Esophagus squamous epithelium (tissue), 5 donors: Measurements from ENCODE around the gene TMEM108. TPM values are rescaled to one million over a fixed set of nuclear protein-coding genes. Genes with fewer than 3 reads are reported as not detected.

Source experiments
- DNase-seq: peaks from one replicate; lab custom pipeline; 2025; lab: John Stamatoyannopoulos, UW
- H3K27ac ChIP-seq, 4 donors: fragments of 200-600 bp; sonication (generic); one replicate each; pipeline ENCODE4 v1.5.1; 2016 to 2019; ENCODE audit warnings: mild to moderate bottlenecking in 1 of 4
- H3K27me3 ChIP-seq, 4 donors: fragments of 200-600 bp; sonication (generic); 1 replicate in 3 of 4; 2 replicates in 1 of 4; pipeline versions ENCODE4 v1.5.1 to v1.6.0; 2017 to 2021; ENCODE audit warnings: antibody characterized with exemption in 1 of 4
- H3K36me3 ChIP-seq, 3 donors: fragments of 200-600 bp; sonication (generic); one replicate each; pipeline ENCODE4 v1.5.1; 2016 to 2019
- H3K4me1 ChIP-seq, 3 donors: fragments of 200-600 bp; sonication (generic); one replicate each; pipeline ENCODE4 v1.5.1; 2017 to 2019
- H3K4me3 ChIP-seq, 4 donors: fragments of 200-600 bp; sonication (generic); 1 replicate in 3 of 4; 2 replicates in 1 of 4; pipeline ENCODE4 v1.5.1; 2016 to 2019; ENCODE audit warnings: mild to moderate bottlenecking in 2 of 4, moderate library complexity in 1 of 4
- H3K9me3 ChIP-seq, 3 donors: fragments of 200-600 bp; sonication (generic); one replicate each; pipeline ENCODE4 v1.5.1; 2016 to 2019
- POLR2A ChIP-seq, 4 donors: fragments of 450-650 bp; IDR thresholded peaks; one replicate each; pipeline ENCODE4 v1.6.1; 2017; ENCODE audit warnings: antibody characterized with exemption in 4 of 4, mild to moderate bottlenecking in 4 of 4, moderate library complexity in 3 of 4
- WGBS, 2 donors: methylation state at CpG; one replicate each; pipeline ENCODE4 v1.1.5; 2018; 5-methylcytosine and 5-hydroxymethylcytosine counted together
- intact Hi-C: fragments of 100-400 bp; cut with DNase I; formaldehyde crosslinking; loops from one replicate; pipeline ENCODE4 v1.15.0; 2022
- total RNA-seq, 4 donors: library from RNA; depleted of rRNA; stranded (reverse); fragments of >200 nt; gene quantifications; one replicate each; pipeline ENCODE4 v1.1.0, GENCODE V29; 2016
- TF ChIP-seq, protein P1 (sequence below), 6 experiments: fragments of 450-650 bp in 4 of 6; fragments of 200-600 bp in 2 of 6; sonication (generic) in 2 of 6; IDR thresholded peaks; one replicate each; pipeline ENCODE4 v1.5.1; 2016 to 2019; ENCODE audit warnings: antibody characterized with exemption in 6 of 6, mild to moderate bottlenecking in 4 of 6, moderate library complexity in 4 of 6
- donor health status: DM: yes; HTN: yes; CAD: no.

TMEM108 gene
- total RNA-seq, 4 donors from 2014 or later: 0.12 to 3.4 (median 0.24) TPM

DNA sequence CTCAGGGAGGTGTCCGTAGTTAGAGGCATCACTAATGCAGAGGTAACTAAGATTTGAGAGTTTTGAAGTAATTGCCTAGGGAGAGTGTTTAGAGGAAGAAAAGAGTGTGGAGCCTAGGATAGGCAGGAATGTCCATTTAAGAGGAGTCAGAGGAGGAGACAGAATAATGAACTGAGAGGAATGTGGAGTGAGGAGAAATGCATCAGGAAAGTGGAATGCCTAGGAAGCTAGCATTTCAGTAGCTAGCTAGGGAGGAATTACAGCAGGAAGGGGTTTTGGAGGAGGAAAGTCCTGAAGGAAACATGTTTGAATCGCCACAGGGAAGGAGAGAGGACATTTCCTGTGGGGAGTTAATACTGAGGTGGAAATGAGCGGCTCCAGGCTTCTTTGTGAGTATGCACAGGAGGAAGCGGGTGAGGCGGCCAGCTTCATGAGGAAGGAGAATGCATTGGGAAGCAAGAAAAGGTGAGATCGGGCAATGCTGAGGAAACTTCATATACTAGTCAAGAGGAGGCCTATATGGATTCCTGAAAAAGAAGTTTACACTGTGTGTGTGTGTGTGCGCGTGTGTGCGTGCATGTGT lies 154.3 kb downstream of the TMEM108 start:
- Histone ChIP-seq H3K4me3 (no peak overlapping the region), H3K36me3 (no peaks in the 10 kb centered on the region), H3K9me3 (no peaks in the 10 kb centered on the region), H3K27ac (no peak overlapping the region), H3K27me3 (peaks cover 0 to 6% (median 0%) of the 10 kb centered on the region in 4 donors), H3K4me1 (no peaks in the 10 kb centered on the region)
- 80 to 84% methylated on average over 9 of the region's 9 CpGs for WGBS, 2 donors
- TF ChIP-seq, protein P1, sequence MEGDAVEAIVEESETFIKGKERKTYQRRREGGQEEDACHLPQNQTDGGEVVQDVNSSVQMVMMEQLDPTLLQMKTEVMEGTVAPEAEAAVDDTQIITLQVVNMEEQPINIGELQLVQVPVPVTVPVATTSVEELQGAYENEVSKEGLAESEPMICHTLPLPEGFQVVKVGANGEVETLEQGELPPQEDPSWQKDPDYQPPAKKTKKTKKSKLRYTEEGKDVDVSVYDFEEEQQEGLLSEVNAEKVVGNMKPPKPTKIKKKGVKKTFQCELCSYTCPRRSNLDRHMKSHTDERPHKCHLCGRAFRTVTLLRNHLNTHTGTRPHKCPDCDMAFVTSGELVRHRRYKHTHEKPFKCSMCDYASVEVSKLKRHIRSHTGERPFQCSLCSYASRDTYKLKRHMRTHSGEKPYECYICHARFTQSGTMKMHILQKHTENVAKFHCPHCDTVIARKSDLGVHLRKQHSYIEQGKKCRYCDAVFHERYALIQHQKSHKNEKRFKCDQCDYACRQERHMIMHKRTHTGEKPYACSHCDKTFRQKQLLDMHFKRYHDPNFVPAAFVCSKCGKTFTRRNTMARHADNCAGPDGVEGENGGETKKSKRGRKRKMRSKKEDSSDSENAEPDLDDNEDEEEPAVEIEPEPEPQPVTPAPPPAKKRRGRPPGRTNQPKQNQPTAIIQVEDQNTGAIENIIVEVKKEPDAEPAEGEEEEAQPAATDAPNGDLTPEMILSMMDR (IDR thresholded peaks at IDR 0.05): no peak
- no peak for TF ChIP-seq POLR2A (IDR thresholded peaks at IDR 0.05)
- DNase-seq: no peak
- intact Hi-C loops: no loop called here

DNA sequence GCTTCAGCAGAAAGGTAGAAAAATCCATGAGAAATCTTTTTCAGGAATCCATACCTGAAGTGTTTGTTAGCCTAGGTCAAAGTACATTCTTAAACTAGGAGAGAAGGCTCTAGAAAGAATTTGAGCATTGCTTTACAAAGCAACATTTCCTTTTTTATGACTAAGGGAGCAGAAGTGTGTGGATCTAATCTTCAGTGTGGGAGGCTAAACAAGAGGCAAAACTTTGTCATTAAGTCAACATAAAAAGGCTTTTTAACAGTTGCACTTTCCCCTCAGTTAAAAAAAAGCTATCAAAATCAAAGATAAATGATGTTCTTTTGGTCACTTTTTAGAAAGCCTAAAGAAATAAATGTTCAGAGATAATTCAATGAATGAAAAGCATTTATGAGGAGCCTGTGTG lies 154.8 kb downstream of the TMEM108 start:
- Histone ChIP-seq H3K27ac (no peak overlapping the region), H3K4me1 (no peaks in the 10 kb centered on the region), H3K36me3 (no peaks in the 10 kb centered on the region), H3K9me3 (no peaks in the 10 kb centered on the region), H3K4me3 (no peak overlapping the region), H3K27me3 (peaks cover 0 to 6% (median 0%) of the 10 kb centered on the region in 4 donors)
- no peak for TF ChIP-seq POLR2A (IDR thresholded peaks at IDR 0.05)
- TF ChIP-seq, protein P1 (IDR thresholded peaks at IDR 0.05): no peak
- DNase-seq: no peak
- intact Hi-C loops: no loop called here

DNA sequence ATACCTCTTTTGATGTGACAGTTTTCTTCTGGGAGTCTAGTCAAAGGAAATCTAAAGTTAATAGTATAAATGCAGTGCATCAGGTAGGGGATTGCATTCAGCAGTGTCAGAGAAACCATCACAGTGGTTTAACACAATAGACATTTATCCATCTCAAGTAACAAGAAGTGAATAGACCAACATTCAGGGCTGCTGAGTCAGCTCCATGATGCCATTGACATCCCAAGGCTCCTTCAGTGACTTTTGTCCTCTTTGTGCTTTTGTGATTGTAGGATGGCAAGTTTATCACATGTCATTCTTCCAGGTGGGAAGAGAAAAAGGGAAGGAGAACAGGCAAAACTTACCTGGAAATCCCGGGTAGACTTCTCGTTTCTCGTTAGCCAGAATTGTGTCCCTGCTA lies 158.3 kb downstream of the TMEM108 start:
- Histone ChIP-seq H3K9me3 (no peaks in the 10 kb centered on the region), H3K27me3 (no peaks in the 10 kb centered on the region), H3K27ac (no peak overlapping the region), H3K4me1 (no peaks in the 10 kb centered on the region), H3K4me3 (no peak overlapping the region), H3K36me3 (no peaks in the 10 kb centered on the region)
- WGBS, 2 donors: 60 to 73% methylated on average over 3 of the region's 3 CpGs
- no peak for DNase-seq
- TF ChIP-seq POLR2A (IDR thresholded peaks at IDR 0.05): no peak
- TF ChIP-seq, protein P1 (IDR thresholded peaks at IDR 0.05): no peak
- intact Hi-C loops: no loop called here

DNA sequence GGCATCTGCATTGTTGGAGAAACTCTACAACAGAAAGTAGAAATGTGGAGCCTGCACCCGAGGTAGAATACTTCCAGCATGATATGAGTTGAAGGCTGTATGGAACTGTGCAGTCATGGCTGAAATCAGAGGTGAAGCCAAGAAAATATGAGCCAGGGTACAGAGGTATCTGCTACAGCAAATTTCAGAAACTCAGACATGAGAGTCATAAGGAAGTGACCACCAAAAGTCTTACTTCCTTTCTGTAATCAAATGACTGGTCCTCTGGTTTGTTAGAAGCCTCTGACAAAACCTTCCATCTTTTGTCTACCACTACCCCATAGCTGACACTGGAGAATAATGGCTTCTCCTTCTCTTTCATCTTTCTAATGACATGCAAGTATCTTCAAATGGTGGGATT lies 159.4 kb downstream of the TMEM108 start:
- Histone ChIP-seq H3K4me1 (no peaks in the 10 kb centered on the region), H3K9me3 (no peaks in the 10 kb centered on the region), H3K36me3 (no peaks in the 10 kb centered on the region), H3K4me3 (no peak overlapping the region), H3K27me3 (no peaks in the 10 kb centered on the region), H3K27ac (no peak overlapping the region)
- 70 to 78% methylated on average over 1 of the region's 1 CpG for WGBS, 2 donors
- DNase-seq: no peak
- intact Hi-C loops: no loop called here
- TF ChIP-seq, protein P1 (IDR thresholded peaks at IDR 0.05): no peak
- TF ChIP-seq POLR2A (IDR thresholded peaks at IDR 0.05): no peak

DNA sequence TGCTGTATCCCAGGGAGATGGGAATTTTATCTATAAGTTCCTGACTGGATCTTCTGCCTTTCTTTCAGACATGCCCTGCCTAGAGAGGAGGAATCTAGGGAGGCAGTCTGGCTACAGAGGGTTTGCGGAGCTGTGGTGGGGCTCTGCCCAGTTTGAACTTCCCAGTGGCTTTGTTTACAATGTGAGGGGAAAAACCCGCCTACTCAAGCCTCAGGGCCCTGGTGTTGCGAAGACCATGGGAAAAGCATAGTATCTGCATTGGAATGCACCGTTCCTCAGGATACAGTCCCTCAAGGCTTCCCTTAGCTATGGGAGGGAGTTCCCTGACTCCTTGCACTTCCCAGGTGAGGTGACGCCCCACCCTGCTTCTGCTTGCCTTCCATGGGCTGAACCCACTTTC lies 168.7 kb downstream of the TMEM108 start:
- no peak for TF ChIP-seq POLR2A (IDR thresholded peaks at IDR 0.05)
- TF ChIP-seq, protein P1 (IDR thresholded peaks at IDR 0.05): no peak
- intact Hi-C loops: no loop called here
- H3K27me3 ChIP-seq: no peaks in the 10 kb centered on the region
- H3K36me3 ChIP-seq: no peaks in the 10 kb centered on the region
- no peak overlapping the region for H3K27ac ChIP-seq
- H3K4me1 ChIP-seq: peaks cover 0 to 4% (median 0%) of the 10 kb centered on the region in 3 donors
- WGBS, 2 donors: 55 to 74% methylated on average over 2 to 3 of the region's 5 CpGs
- no peak overlapping the region for H3K4me3 ChIP-seq
- H3K9me3 ChIP-seq: no peaks in the 10 kb centered on the region
- no peak for DNase-seq
